HG03103 (cell line): ENCODE measurements around the gene SIM1.

Experiments
- ATAC-seq: cut with Tn5 transposase; IDR thresholded peaks from one replicate; pipeline ENCODE4 v1.9.1; 2021; ENCODE audit warnings: low read depth; ENCODE audit not compliant: unreplicated experiment

Gene SIM1

GRCh38 chr6:100470422-100471120, 5.8 kb upstream of the SIM1 start:
- no peak for ATAC-seq

GRCh38 chr6:100469101-100469859, 4.6 kb upstream of the SIM1 start:
- no peak for ATAC-seq

GRCh38 chr6:100468016-100468622, 3.4 kb upstream of the SIM1 start:
- ATAC-seq = no peak

GRCh38 chr6:100467129-100468015, 2.7 kb upstream of the SIM1 start:
- ATAC-seq = no peak

- ATAC-seq = no peak
These were observed 1.8 kb upstream of the SIM1 start for GRCh38 chr6:100466410-100467128.

GRCh38 chr6:100465701-100466409, 1.1 kb upstream of the SIM1 start:
- no peak for ATAC-seq

- ATAC-seq = no peak
These were observed 414 bp downstream of the SIM1 start for GRCh38 chr6:100464162-100464851.

- ATAC-seq = no peak
These were observed 1.0 kb downstream of the SIM1 start for GRCh38 chr6:100463630-100464161.

- no peak for ATAC-seq
These were observed 1.8 kb downstream of the SIM1 start for GRCh38 chr6:100462706-100463629.

- no peak for ATAC-seq
These were observed 2.6 kb downstream of the SIM1 start for GRCh38 chr6:100461917-100462705.

GRCh38 chr6:100461278-100461916, 3.3 kb downstream of the SIM1 start:
- ATAC-seq = no peak

GRCh38 chr6:100460650-100461204, 4.0 kb downstream of the SIM1 start:
- no peak for ATAC-seq

- ATAC-seq = no peak
These were observed 5.0 kb downstream of the SIM1 start for GRCh38 chr6:100459592-100460184.

- ATAC-seq = no peak
These were observed 5.7 kb downstream of the SIM1 start for GRCh38 chr6:100458841-100459591.
